GM12878 (cell line): ENCODE results near the gene PRRT1B. TPM values are rescaled to one million over a fixed set of nuclear protein-coding genes. Genes with fewer than 3 reads are reported as not detected.
A peak's percentile ranks its signal among the peaks of the same experiment; 100 is the strongest.

Experiments used
- BACH1 ChIP-seq: fragments of 450-650 bp; IDR thresholded peaks from 2 replicates; pipeline ENCODE4 v1.6.1; 2017; ENCODE audit warnings: mild to moderate bottlenecking, borderline replicate concordance
- BCL3 ChIP-seq: IDR thresholded peaks from 2 replicates; pipeline ENCODE4 v1.6.1; 2011; ENCODE audit warnings: borderline replicate concordance, low read depth, mild to moderate bottlenecking, moderate library complexity, low read length; ENCODE audit not compliant: insufficient read depth, poor library complexity, severe bottlenecking
- CHD2 ChIP-seq: IDR thresholded peaks from 2 replicates; pipeline ENCODE4 v1.6.1; 2011; ENCODE audit warnings: low read depth, low read length, improper control_type of control experiment, borderline replicate concordance
- EGR1 ChIP-seq, 2 experiments: IDR thresholded peaks; 1 replicate in 1 of 2; 2 replicates in 1 of 2; pipeline ENCODE4 v1.6.1; 2011 to 2012; ENCODE audit warnings: low read depth in 2 of 2, low read length in 2 of 2, borderline replicate concordance in 1 of 2, mild to moderate bottlenecking in 1 of 2, moderate library complexity in 1 of 2
- ELK1 ChIP-seq: IDR thresholded peaks from 2 replicates; pipeline ENCODE4 v1.6.1; 2012; ENCODE audit warnings: low read depth, low read length, improper control_type of control experiment
- HDAC2 ChIP-seq: fragments of 200-600 bp; sonication (generic); IDR thresholded peaks from 2 replicates; pipeline ENCODE4 v1.6.1; 2017
- IKZF1 ChIP-seq: fragments of 450-650 bp; conservative IDR thresholded peaks from 2 replicates; pipeline ENCODE4 v1.6.1; 2017; ENCODE audit warnings: antibody characterized with exemption, mild to moderate bottlenecking
- IKZF2 ChIP-seq, 2 experiments: fragments of 450-650 bp; IDR thresholded peaks; 2 replicates each; pipeline ENCODE4 v1.6.1; 2017; ENCODE audit warnings: mild to moderate bottlenecking in 2 of 2, moderate library complexity in 2 of 2
- KDM1A ChIP-seq: fragments of 200-600 bp; sonication (generic); IDR thresholded peaks from 2 replicates; pipeline ENCODE4 v1.6.1; 2016; ENCODE audit warnings: borderline replicate concordance
- LARP7 ChIP-seq: fragments of 450-650 bp; IDR thresholded peaks from 2 replicates; pipeline ENCODE4 v1.6.1; 2017; ENCODE audit warnings: mild to moderate bottlenecking
- MLLT1 ChIP-seq: fragments of 450-650 bp; IDR thresholded peaks from 2 replicates; pipeline ENCODE4 v1.6.1; 2016; ENCODE audit warnings: mild to moderate bottlenecking
- NRF1 ChIP-seq: conservative IDR thresholded peaks from 2 replicates; pipeline ENCODE4 v1.6.1; 2011; ENCODE audit warnings: mild to moderate bottlenecking, low read depth, low read length, improper control_type of control experiment
- POLR2A ChIP-seq: IDR thresholded peaks from 2 replicates; pipeline ENCODE4 v1.6.1; 2011; ENCODE audit warnings: low read depth, mild to moderate bottlenecking, low read length
- POLR2AphosphoS2 ChIP-seq: IDR thresholded peaks from 2 replicates; pipeline ENCODE4 v1.6.1; 2011; ENCODE audit warnings: low read depth, mild to moderate bottlenecking, low read length, improper control_type of control experiment, moderate library complexity
- RBBP5 ChIP-seq: fragments of 200-600 bp; sonication (generic); conservative IDR thresholded peaks from 2 replicates; pipeline ENCODE4 v1.6.1; 2016
- SIN3A ChIP-seq: IDR thresholded peaks from 2 replicates; pipeline ENCODE4 v1.6.1; 2012; ENCODE audit warnings: low read depth, low read length, improper control_type of control experiment
- SIX5 ChIP-seq: IDR thresholded peaks from 2 replicates; pipeline ENCODE4 v1.6.1; 2011; ENCODE audit warnings: mild to moderate bottlenecking, low read depth, low read length, moderate library complexity; ENCODE audit not compliant: severe bottlenecking
- SRF ChIP-seq, 2 experiments: IDR thresholded peaks; 2 replicates each; pipeline ENCODE4 v1.6.1; 2011; ENCODE audit warnings: low read depth in 2 of 2, low read length in 2 of 2, mild to moderate bottlenecking in 1 of 2, moderate library complexity in 1 of 2
- STAT3 ChIP-seq: IDR thresholded peaks from 2 replicates; pipeline ENCODE4 v1.6.1; 2011; ENCODE audit warnings: low read depth, low read length, improper control_type of control experiment
- SUZ12 ChIP-seq: fragments of 200-600 bp; sonication (generic); IDR thresholded peaks from one replicate; pipeline ENCODE4 v1.6.1; 2018; ENCODE audit warnings: antibody characterized with exemption, mild to moderate bottlenecking; ENCODE audit not compliant: unreplicated experiment
- ZBTB40 ChIP-seq: fragments of 450-650 bp; IDR thresholded peaks from 2 replicates; pipeline ENCODE4 v1.6.1; 2016; ENCODE audit warnings: mild to moderate bottlenecking, moderate library complexity, borderline replicate concordance
- ZNF217 ChIP-seq: fragments of 450-650 bp; IDR thresholded peaks from 2 replicates; pipeline ENCODE4 v1.6.1; 2017; ENCODE audit warnings: antibody characterized with exemption, mild to moderate bottlenecking
- polyA plus RNA-seq, 11 experiments: library from polyadenylated mRNA; depleted of rRNA in 4 of 11; unstranded in 6 of 11; stranded (reverse) in 5 of 11; fragments of >200 nt; fragmentation: Nextera tagmentation in 4 of 11; fragmentation: Illumina TruSeq in 1 of 11; extraction: Ambion mirVana in 4 of 11; extraction: Trizol in 1 of 11; gene quantifications; 1 replicate in 1 of 11; 2 replicates in 10 of 11; pipeline versions ENCODE4 v1.2.1 to v1.2.3, GENCODE V29; 2011 to 2016; ENCODE audit warnings: inconsistent platforms in 2 of 11, missing spikeins in 2 of 11, low read depth in 1 of 11
- total RNA-seq, 4 experiments: library from RNA; depleted of rRNA in 3 of 4; stranded (reverse); fragments of >200 nt in 3 of 4; fragmentation: Illumina TruSeq in 1 of 4; extraction: Trizol in 1 of 4; gene quantifications; 2 replicates each; pipeline versions ENCODE4 v1.2.1 to v1.2.3, GENCODE V29; 2013 to 2021

PRRT1B gene
- total and polyA plus RNA-seq, 10 of the 15 experiments (the other 5 are each of a cell fraction or from before 2014, with no cell fraction given): not detected

- TF ChIP-seq KDM1A (no peak), SUZ12 (no peak), STAT3 (no peak), MLLT1 (peak; percentile 100), CHD2 (0 out of 2 replicates have a peak, but pooled peaks have one; percentile 25), ZNF217 (no peak), IKZF1 (peak; percentile 99), LARP7 (peak; percentile 93), BACH1 (peak; percentile 74), NRF1 (peak; percentile 92), EGR1 (IDR thresholded peaks at IDR 0.05; ENCODE audit: borderline replicate concordance in 1 of 2, low read depth in 2 of 2, low read length in 2 of 2) (peak in 1 of 2 experiments; percentile 74; a peak in 2 of 3 replicates), ZBTB40 (no peak), BCL3 (peak; percentile 50), RBBP5 (no peak), ELK1 (no peak), SIX5 (peak; percentile 31), SIN3A (peak; percentile 60; the same call in 1 of the 2 replicates), IKZF2 (IDR thresholded peaks at IDR 0.05) (no peak; a peak in 1 of 4 replicates), HDAC2 (no peak), SRF (IDR thresholded peaks at IDR 0.05; ENCODE audit: low read depth in 2 of 2, low read length in 2 of 2) (peak; percentile 98 to 99), POLR2AphosphoS2 (peak; percentile 95), POLR2A (peak; percentile 84)
These were observed 42.3 kb upstream of the PRRT1B start, which contains the start of gene POMT1 (continued) for GRCh38 chr9:131502781-131503625.
